NOMO-1 treated with DMSO at 0.1 percent for 48 hours (cell line): ENCODE measurements around the gene NFE2L3.
"Not testable (repeated sequence)": the region's sequence is repeated elsewhere in the genome, so short reads cannot be mapped to it uniquely, and the experiment has no call there.

Experiments
- DNase-seq: peaks from one replicate; lab custom pipeline; 2025; ENCODE audit not compliant: unreplicated experiment; lab: John Stamatoyannopoulos, UW

Gene NFE2L3

DNA sequence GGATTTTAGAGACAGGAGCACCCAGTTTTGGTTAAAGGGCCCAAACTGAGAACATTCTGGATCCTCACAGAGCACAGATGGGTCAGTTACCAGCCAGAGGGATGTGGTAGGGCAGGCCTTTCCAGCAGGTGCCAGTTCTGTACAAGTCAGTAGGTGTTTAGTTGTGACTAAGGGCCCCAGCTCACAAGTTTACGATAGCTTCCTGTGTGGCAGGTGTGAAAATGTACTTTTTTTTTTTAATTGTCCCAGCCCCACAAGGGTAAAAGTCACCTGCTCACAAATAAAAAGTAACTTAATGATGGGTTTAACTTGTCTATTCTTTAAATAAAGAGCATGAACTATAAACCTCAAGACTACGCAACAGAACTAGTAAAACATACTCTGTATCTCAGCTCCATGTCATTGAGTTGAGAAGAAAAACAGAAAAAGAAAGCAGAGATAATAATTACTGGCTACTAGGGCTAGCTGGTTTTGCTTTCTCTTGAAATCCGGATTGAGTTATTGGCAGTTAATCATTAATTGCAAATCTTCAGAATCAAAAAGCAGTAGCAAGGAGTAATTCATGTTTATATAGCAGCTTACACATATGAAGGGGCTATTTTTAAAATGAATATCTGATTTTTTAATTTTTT lies 15.4 kb downstream of the NFE2L3 start:
- DNase-seq, result no peak

DNA sequence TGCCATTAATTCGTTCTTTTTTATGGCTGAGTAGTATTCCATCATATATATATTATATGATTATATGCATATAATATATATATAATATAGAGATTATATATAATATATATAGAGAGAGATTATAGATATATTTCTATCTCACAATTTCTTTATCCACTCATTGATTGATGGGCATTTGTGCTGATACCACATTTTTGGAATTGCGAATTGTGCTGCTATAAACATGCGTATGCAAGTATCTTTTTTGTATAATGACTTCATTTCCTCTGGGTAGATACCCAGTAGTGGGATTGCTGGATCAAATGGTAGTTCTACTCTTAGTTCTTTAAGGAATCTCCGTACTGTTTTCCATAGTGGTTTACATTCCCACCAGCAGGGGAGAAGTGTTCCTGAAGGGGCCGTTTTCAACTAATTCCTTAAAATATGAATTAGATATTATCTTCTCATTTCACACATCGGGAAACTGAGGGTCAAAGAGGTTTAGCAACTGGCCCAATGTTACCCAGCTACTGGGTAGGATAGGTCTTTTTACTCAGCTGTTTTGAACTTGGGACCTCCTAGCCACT lies 16.5 kb downstream of the NFE2L3 start:
- no peak for DNase-seq

DNA sequence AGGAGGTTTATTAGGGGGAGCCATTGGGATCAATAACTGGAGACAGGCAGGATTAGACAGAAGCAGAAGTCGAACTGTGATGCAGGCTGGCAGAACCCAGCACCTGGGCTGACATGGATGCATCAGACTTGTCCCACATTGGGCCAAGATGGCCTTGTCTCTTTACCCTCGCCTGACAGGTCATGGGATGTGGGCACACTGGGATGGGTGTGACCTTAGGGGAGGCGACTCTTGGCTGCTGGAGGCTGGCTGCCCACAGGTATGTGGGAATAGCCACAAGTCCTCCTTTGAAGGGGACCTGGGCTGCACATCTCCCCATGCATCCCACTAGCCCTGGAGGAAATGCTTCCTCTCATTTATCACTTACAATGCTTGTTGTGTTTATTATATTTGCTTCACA lies 17.3 kb downstream of the NFE2L3 start:
- DNase-seq, result no peak

DNA sequence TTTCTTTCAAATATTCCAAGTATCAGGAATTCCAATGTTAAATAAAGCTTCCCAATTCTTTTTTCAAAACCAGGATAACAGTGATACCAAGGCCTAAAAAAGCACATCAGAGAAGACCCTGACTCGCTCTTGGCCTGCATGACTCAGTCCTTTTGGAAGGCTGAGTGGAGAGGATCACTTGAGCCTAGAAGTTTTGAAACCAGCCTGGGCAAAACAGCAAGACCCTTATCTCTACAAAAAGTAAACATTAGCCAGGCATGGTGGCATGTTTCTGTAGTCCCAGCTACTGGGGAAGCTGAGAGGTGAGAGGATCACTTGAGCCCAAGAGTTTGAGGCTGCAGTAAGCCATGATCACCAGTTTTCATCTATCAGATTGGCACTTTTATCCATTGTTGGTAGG lies 18.7 kb downstream of the NFE2L3 start:
- no peak for DNase-seq

DNA sequence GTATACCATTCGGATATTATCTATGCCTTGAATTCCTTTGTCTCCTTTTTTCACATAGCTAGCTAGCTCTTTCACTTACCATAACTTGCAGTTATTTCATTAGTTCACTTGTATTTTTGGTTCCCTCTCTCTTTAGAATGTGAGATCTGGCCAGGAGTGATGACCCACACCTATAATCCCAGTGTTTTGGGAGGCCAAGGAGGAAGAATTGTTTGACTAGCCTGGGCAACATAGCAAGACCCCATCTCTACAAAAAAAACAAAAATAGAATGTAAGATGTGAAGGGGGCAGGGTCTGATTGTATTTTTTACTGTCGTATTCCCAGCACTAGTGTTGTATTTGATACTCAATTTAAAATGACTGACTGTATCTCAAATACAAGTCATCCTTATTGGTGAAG lies 19.6 kb downstream of the NFE2L3 start:
- no peak for DNase-seq

DNA sequence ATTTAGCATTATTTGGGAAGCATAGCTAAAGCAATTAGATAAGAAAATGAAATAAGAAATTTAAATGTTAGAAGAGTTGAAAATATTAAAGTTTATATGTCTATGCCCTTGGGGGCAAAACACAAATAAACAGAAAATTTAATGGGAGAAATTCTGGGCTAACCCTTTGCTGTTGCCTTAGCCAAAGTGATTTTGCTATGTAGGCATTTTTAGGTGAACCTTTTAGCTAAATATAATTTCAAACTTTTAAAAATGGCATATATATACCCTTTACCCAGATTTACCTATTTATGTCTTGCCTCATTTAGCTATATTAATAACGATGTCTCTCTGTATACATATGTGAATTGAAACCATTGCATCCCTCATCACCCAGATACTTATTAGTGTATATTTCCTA lies 20.1 kb downstream of the NFE2L3 start:
- no peak for DNase-seq

DNA sequence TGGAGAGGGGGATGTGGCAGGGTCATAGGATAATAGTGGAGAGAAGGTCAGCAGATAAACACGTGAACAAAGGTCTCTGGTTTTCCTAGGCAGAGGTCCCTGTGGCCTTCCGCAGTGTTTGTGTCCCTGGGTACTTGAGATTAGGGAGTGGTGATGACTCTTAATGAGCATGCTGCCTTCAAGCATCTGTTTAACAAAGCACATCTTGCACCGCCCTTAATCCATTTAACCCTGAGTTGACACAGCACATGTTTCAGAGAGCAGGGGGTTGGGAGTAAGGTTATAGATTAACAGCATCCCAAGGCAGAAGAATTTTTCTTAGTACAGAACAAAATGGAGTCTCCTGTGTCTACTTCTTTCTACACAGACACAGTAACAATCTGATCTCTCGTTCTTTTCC lies 23.9 kb downstream of the NFE2L3 start:
- not testable (repeated sequence) for DNase-seq

DNA sequence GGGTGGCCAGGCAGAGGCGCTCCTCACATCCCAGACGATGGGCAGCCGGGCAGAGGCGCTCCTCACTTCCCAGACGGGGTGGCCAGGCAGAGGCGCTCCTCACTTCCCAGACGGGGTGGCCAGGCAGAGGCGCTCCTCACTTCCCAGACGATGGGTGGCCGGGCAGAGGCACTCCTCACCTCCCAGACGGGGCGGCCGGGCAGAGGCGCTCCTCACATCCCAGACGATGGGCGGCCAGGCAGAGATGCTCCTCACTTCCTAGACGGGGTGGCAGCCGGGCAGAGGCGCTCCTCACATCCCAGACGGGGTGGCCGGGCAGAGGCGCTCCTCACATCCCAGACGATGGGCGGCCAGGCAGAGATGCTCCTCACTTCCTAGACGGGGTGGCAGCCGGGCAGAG lies 24.7 kb downstream of the NFE2L3 start:
- DNase-seq, result not testable (repeated sequence)

DNA sequence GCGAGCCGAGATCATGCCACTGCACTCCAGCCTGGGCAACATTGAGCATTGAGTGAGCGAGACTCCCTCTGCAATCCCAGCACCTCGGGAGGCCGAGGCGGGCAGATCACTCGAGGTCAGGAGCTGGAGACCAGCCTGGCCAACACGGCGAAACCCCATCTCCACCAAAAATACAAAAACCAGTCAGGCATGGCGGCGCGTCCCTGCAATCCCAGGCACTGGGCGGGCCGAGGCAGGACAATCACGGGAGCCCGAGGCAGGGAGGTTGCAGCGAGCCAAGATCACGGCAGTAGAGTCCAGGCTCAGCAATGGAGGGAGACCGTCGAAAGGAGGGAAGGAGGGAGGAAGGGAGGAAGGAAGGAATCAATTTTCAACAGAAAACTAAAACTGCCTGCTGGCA lies 25.3 kb downstream of the NFE2L3 start:
- DNase-seq, result not testable (repeated sequence)

DNA sequence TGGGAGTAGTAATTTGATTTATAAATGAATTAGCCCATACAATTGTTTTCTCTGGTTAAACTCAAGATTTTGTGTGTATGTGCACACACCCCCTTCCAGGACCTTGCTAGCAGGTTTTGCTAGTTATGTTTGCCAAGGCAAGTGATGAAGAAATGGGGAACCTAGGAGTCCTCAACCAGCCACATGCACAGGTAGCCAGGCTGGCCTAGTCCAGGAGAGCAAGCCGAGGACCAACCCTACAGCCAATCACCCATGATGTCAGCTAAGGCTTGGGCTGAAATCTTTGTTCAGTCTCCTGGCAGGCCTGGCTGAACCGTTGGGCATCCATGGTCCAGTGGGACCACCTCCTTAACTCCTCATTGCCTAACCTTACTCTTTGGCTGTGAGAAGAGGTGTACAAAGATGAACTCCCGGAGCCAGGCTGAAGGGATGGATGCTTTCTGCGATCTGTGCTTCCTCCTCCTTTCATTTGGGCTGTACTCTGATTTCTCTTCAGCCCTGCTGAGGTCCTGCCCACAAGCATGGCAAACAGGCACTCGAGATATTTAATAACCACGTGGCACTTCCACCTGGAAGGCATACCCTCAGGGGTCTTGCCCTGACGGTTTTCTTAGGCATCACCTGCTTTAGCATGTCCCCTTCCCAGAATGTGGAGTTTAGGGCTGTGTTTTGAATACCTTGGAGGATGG lies 26.4 kb downstream of the NFE2L3 start:
- no peak for DNase-seq

DNA sequence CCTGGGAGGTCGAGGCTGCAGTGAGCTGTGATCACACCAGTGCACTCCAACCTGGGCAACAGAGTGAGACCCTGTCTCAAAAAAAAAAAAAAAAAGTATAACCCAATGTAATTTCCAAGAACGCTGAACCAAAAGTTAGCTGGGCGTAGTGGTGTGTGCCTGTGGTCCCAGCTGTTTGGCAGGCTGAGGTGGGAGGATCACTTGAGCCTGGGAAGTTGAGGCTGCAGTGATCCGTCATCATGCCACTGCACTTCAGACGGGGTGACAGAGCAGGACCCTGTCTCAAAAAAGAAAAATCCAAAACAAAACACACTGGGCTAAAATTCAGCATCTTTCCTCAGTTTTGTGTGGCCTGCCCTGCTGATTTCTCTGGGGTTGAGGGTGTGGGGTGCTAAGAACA lies 27.4 kb downstream of the NFE2L3 start:
- no peak for DNase-seq

DNA sequence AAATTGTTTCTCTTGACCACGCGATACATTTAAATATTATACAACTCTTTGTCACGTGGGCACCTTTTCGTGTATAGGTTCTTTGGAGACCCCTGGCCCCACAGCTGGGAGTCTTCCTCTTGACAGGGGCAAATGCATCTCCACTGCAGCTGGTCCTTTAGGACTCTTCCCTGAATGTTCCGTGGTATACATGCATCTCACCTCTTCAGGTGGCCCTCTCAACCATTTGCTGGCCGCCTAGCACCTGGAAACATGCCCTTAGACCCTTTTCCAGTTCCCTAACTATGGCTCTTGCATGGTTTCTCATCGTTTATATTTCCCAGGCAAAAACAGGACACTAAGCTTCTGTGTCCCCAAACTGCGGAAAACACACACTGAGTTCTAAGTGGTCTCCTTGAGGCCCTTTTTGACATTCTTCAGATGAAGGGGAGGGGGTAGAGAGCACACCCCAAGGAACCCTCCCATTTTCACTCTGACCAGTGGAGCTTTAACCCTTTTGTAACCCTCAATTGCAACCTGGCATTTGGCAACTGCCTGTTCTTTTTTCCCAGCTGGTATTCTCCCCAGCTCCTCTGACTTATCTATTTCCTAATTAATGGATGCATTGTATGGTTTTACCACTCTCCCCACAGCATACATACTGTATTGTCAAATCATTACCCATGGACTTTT lies 28.0 kb downstream of the NFE2L3 start:
- DNase-seq, result no peak

DNA sequence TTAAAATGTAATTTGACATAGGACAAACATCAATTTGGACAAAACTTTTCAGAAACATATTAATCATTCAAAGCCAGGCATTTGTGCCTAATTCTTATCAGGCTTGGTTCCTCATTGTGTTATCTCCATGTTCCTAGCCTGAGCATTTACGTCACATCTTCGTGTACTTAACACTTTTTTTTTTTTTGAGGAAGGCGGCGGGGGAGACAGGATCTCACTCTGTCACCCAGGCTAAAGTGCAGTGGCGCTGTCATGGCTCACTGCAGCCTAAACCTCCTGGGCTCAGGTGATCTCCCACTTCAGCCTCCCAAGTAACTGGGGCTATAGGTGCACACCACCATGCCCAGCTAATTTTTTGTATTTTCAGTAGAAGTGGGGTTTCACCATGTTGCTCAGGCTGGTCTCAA lies 28.8 kb downstream of the NFE2L3 start:
- DNase-seq, result no peak

DNA sequence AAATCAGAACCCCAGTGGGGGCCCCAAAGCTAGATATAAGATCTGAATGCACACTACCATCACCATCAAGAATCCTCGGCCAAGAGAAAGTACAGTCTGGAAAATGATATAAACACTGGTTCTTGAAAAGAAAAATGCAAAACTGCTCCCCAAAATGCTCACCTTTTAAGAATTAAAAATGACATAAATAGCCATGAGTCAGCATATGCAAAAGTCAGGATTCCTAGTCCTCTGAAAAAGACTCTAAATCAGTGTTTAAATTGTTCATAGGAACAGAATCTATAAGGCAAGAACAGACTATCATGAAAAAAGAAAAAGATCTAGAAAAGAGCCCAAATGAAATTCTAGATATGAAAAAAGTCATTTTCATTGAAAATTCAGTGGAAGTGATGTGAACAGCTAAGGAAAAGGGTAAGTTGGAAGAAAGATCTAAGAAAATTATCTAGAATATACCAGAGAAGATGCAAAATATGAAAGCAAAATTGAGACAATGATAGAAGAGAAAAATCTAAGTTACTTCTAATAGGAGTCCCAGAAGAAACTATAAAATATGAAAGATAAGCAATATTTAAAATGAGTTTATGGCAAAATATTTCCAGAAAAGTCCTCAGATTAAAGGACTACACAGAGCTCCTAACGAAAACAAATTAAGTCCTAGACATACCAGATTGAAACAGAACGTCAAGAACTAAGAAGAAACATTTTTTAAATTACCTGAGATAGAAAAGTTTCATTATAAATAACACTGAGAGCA lies 29.7 kb downstream of the NFE2L3 start:
- no peak for DNase-seq

DNA sequence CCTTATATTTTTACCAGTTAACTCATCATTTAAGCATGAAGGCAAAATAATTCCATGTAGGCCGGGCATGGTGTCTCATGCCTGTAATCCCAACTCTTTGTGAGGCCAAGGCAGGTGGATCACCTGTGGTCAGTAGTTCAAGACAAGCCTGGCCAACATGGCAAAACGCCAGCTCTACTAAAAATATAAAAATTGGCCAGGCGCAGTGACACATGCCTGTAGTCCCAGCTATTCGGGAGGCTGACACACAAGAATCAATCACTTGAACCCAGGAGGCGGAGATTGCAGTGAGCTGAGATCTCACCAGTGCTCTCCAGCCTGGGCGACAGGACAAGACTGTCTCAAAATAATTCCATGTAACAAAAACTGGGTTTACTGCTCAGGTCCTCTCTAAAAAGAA lies 30.3 kb downstream of the NFE2L3 start:
- no peak for DNase-seq

DNA sequence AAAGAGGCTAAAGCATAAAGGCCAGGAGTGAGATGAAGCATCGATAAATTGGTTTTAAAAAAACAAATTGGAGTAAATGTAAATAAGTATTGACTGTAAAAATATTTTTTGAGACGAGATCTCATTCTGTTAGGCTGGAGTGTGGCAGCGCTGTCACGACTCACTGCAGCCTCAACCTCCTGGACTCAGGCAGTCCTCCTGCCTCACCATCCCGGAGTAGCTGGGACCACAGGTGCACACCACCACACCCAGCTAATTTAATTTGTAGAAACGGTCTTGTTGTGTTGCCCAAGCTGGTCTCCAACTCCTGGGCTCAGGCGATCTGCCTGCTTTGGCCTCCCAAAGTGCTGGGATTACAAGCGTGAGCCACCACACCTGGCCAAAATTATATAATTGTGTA lies 30.7 kb downstream of the NFE2L3 start:
- no peak for DNase-seq

DNA sequence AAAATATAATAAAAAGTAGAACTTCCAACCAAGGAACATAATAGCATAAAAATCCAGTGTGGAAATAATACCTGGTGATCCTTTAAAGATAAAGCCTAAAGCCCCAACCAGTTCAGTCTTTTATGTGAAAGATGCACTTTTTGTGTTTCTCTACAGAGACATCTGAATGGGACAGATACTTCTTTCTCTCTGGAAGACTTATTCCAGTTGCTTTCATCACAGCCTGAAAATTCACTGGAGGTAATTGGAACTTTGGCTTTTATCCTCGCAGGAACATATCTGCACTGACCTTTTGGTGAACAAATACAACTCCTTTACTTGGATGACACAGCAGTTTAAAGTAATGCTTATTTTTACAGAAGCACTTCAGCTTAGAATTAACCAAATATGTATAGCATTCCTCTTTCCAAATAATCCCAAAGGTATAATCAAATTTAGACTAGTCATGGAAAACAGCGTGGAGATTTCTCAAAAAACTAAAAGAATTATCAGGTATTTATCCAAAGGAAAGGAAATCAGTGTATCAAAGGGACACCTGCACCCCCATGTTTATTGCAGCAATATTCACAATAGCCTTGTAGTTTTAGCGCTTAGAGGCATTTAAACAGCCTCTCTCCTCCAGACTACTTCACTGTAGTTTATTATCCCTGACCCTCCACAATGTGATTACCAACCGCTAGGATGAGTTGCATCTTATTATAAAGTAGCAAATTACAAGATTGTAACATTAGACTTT lies 31.7 kb downstream of the NFE2L3 start:
- no peak for DNase-seq

DNA sequence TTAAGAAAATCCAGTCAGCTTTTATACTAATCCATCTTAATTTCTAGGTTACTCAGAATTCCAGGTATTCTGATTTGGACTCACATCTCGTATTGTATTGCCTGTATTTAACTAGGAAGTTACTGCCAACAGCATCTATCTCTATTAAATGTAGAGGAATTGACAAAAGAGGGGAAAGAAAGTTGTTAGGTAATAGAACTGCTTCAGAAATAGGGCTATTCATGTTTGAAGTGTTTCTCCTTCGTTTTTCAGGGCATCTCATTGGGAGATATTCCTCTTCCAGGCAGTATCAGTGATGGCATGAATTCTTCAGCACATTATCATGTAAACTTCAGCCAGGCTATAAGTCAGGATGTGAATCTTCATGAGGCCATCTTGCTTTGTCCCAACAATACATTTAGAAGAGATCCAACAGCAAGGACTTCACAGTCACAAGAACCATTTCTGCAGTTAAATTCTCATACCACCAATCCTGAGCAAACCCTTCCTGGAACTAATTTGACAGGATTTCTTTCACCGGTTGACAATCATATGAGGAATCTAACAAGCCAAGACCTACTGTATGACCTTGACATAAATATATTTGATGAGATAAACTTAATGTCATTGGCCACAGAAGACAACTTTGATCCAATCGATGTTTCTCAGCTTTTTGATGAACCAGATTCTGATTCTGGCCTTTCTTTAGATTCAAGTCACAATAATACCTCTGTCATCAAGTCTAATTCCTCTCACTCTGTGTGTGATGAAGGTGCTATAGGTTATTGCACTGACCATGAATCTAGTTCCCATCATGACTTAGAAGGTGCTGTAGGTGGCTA lies 32.5 kb downstream of the NFE2L3 start:
- not testable (repeated sequence) for DNase-seq

DNA sequence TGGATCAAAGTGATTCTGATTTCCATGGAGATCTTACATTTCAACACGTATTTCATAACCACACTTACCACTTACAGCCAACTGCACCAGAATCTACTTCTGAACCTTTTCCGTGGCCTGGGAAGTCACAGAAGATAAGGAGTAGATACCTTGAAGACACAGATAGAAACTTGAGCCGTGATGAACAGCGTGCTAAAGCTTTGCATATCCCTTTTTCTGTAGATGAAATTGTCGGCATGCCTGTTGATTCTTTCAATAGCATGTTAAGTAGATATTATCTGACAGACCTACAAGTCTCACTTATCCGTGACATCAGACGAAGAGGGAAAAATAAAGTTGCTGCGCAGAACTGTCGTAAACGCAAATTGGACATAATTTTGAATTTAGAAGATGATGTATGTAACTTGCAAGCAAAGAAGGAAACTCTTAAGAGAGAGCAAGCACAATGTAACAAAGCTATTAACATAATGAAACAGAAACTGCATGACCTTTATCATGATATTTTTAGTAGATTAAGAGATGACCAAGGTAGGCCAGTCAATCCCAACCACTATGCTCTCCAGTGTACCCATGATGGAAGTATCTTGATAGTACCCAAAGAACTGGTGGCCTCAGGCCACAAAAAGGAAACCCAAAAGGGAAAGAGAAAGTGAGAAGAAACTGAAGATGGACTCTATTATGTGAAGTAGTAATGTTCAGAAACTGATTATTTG lies 33.3 kb downstream of the NFE2L3 start:
- no peak for DNase-seq
